Colonic mucosa (tissue), 4 donors: ENCODE results near the gene PPL. TPM values are rescaled to one million over a fixed set of nuclear protein-coding genes. Genes with fewer than 3 reads are reported as not detected.

Source experiments
- DNase-seq: peaks from one replicate; pipeline ENCODE4 v3.0.0-alpha.2; 2020
- H3K27ac ChIP-seq: fragments of 200-600 bp; one replicate; pipeline ENCODE4 v1.8.0; 2021
- H3K27me3 ChIP-seq: fragments of 200-600 bp; one replicate; pipeline ENCODE4 v1.8.0; 2021
- H3K36me3 ChIP-seq: fragments of 200-600 bp; one replicate; pipeline ENCODE4 v1.8.0; 2021
- H3K4me1 ChIP-seq: fragments of 200-600 bp; one replicate; pipeline ENCODE4 v1.8.0; 2021; ENCODE audit warnings: mild to moderate bottlenecking
- H3K4me3 ChIP-seq: fragments of 200-600 bp; one replicate; pipeline ENCODE4 v1.8.0; 2021
- H3K9ac ChIP-seq, 2 donors: one replicate each; pipeline ENCODE4 v1.7.0; 2013; ENCODE audit warnings: control low read depth in 2 of 2, low read depth in 2 of 2, low read length in 2 of 2
- H3K9me3 ChIP-seq: fragments of 200-600 bp; one replicate; pipeline ENCODE4 v1.8.0; 2021
- intact Hi-C: fragments of 100-400 bp; cut with DNase I; formaldehyde crosslinking; loops from one replicate; pipeline ENCODE4 v1.14.1; 2022
- total RNA-seq, 2 donors: library from RNA; stranded (reverse); fragmentation: NEBNext Ultra II Directional in 1 of 2; extraction: Animal tissue kit (Norgen Biotek cat#: 25700) in 1 of 2; gene quantifications; one replicate each; pipeline ENCODE4 v1.2.1, GENCODE V29; 2021
- TF ChIP-seq, protein P1 (sequence below): fragments of 200-600 bp; IDR thresholded peaks from one replicate; pipeline ENCODE4 v1.8.0; 2022; ENCODE audit warnings: antibody characterized with exemption, mild to moderate bottlenecking
- donor health status: healthy.
- donor health status: DM: no; HTN: no; CAD: no.
- donor health status: DM: no; HTN: no; CAD: no.

PPL gene
- total RNA-seq, 2 donors from 2014 or later, result 11.5 to 14.1 TPM

DNA sequence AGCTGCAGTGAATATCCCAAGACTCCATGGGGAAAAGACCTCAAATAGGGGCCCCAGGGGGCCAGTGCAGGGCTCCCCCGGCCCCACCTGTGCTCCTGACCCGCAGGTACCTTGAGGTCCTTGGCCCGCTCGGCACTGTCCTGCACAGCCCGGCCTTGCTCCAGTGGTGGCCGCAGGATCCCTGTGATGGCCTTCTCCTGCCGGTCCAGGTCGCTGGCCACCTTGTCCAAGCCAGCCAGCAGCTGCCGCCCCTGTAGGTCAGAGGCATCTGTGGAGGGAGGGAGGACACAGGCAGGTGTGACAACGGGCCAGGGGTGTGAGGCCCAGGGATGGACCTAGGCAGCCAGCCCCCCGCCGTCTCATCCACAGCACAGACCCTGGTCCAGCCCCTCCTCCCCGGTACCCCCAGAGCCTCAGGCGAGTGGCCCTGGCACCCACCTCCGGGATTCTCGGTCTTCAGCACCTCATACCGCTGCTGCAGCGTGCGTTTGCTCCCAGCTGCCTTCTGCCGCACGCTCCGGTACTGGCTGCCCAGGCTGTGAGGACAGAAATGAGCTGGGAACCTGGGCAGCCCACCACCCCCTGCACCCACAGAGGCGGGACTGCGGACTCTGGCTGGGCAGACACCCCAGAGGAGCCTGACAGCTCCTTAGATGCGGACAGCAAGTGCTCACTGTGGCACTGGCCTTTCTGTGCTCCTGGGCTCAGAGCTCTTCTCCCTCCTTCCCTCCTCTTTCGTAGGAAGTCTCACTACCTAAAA is 43.7 kb downstream of the PPL start:
- no peaks in the 10 kb centered on the region for H3K36me3 ChIP-seq

DNA sequence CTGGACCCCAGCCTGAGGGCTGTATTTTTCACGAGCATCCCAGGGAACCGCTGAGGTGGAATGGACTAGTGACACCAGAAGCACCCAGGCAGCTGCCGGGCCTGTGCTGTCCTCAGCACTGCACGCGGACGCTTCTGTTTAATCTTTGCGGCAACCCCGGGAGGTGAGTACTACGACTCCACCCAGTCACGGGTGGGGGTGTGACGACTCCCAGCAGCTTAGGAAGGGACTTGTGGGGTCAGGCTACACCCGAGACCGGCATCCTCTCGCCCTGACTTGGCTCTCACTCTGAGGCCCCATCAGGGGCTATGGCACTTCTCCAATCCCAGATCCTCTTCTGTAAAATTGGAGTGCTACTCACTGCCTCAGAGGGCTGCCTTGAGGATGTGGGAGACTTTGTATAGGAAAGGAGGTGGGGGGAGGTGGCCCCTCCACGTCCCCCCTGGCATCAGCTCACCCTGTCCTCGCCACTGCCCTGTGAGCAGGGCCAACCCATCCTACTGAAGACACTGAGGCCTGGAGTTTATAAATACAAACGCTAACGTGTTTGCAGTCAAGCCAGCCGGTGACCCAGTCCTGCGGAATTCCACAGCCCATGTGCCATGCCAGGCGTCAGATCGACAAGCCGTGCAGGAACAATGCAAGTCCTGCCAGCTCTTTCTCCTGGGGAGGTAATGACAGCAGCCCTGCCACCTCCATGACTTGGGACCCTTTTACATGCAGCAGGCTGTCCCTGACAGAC is 44.4 kb downstream of the PPL start:
- intact Hi-C loops, result no loop called here
- no peaks in the 10 kb centered on the region for H3K4me1 ChIP-seq
- H3K4me3 ChIP-seq, result no peak overlapping the region
- H3K27ac ChIP-seq, result no peak overlapping the region
- H3K9me3 ChIP-seq, result no peaks in the 10 kb centered on the region
- DNase-seq, result no peak
- H3K36me3 ChIP-seq, result no peaks in the 10 kb centered on the region
- no peak overlapping the region for H3K9ac ChIP-seq
- TF ChIP-seq, protein P1, sequence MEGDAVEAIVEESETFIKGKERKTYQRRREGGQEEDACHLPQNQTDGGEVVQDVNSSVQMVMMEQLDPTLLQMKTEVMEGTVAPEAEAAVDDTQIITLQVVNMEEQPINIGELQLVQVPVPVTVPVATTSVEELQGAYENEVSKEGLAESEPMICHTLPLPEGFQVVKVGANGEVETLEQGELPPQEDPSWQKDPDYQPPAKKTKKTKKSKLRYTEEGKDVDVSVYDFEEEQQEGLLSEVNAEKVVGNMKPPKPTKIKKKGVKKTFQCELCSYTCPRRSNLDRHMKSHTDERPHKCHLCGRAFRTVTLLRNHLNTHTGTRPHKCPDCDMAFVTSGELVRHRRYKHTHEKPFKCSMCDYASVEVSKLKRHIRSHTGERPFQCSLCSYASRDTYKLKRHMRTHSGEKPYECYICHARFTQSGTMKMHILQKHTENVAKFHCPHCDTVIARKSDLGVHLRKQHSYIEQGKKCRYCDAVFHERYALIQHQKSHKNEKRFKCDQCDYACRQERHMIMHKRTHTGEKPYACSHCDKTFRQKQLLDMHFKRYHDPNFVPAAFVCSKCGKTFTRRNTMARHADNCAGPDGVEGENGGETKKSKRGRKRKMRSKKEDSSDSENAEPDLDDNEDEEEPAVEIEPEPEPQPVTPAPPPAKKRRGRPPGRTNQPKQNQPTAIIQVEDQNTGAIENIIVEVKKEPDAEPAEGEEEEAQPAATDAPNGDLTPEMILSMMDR, result no peak
- no peaks in the 10 kb centered on the region for H3K27me3 ChIP-seq

More for the DNA sequence above, 43.7 kb downstream of the PPL start:
- Histone ChIP-seq H3K9me3 (no peaks in the 10 kb centered on the region), H3K9ac (peak overlapping the region in 1 of 2 donors; percentile 4), H3K4me1 (no peaks in the 10 kb centered on the region), H3K27ac (no peak overlapping the region), H3K4me3 (no peak overlapping the region), H3K27me3 (no peaks in the 10 kb centered on the region)
- TF ChIP-seq, protein P1, result no peak
- DNase-seq, result no peak
- intact Hi-C loops, result no loop called here

DNA sequence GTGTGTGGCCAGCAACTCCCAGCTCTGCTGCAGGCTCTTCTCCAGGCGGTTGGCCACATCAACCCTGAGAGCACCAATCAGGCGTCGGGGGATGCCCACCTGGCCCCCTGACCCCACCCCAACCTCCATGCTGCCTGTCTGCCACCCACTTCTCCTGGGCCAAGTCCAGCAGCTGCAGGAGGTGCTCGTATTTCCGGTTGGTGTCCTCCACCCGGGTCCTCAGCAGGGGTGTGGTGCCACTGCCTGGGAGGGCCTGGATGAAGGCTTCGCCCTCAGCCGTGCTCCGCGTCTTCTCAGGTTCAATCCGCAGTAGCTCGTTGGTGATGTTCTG is 45.1 kb downstream of the PPL start:
- H3K4me1 ChIP-seq, result no peaks in the 10 kb centered on the region
- H3K27me3 ChIP-seq, result no peaks in the 10 kb centered on the region
- no peak overlapping the region for H3K27ac ChIP-seq
- no peak for DNase-seq
- TF ChIP-seq, protein P1, result no peak
- H3K9ac ChIP-seq, result no peak overlapping the region
- H3K36me3 ChIP-seq, result no peaks in the 10 kb centered on the region
- H3K9me3 ChIP-seq, result no peaks in the 10 kb centered on the region
- no peak overlapping the region for H3K4me3 ChIP-seq
- intact Hi-C loops, result no loop called here

DNA sequence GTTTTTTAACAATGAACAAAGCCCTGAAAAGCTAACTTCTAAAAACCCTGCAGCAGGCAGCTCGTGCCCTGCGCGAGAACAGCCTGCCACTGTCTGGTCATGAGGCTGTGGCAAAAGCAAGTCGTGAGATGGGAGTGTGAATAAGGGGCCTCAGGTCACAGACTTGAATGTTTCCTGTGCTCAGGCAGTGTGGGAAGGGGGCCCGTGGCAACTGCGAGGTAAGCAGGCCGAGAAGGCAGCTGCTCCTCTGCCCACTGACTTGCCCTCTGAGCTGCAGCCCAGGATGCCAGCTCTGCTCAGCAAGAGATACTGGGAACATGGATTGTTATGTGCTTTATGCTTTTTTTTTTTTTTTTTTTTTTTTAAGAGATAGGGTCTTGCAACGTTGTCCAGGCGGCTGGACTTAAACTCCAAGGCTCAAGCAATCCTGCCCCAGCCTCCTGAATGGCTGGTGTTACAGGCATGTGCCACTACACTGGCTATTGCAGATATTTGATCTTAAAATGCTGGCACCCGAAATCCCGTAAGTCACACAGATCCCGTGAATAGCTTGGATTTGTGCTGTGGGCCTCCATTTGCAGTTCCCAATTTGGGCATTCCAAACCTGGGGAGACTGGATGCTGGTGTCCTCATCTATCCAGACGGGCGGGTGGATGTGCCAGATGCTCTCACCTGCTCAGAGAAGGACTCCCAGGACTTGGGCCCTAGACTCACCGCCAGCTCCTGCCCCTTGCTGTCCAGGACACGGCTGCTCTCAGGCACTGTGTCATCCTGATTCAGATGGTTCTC is 45.7 kb downstream of the PPL start:
- DNase-seq, result no peak
- Histone ChIP-seq H3K36me3 (no peaks in the 10 kb centered on the region), H3K9ac (no peak overlapping the region)

DNA sequence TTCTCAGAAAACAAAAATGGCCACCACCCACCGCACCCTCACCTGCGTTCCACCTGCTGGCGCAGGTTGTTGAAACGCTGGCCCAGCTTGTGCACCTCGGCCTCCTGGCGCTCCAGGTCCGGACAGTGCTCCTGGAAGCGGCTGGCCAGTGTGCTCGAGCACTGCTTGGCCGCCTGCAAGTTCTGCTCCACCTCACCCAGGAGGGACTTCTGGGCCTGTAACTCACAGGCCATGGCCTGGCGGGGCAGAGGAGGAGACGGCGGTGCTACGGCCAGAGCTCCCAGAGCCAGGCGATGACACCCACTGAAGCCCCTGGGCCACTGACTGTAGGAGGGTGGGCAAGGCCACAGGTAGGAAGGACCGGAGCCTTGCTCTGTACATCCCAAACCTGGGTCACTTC is 46.3 kb downstream of the PPL start:
- no peaks in the 10 kb centered on the region for H3K9me3 ChIP-seq
- H3K4me1 ChIP-seq, result no peaks in the 10 kb centered on the region
- DNase-seq, result no peak
- H3K4me3 ChIP-seq, result no peak overlapping the region
- no peak overlapping the region for H3K9ac ChIP-seq
- TF ChIP-seq, protein P1, result no peak
- H3K27ac ChIP-seq, result no peak overlapping the region
- intact Hi-C loops, result no loop called here
- H3K36me3 ChIP-seq, result peaks cover 4% of the 10 kb centered on the region
- no peaks in the 10 kb centered on the region for H3K27me3 ChIP-seq

More for the DNA sequence above, 45.7 kb downstream of the PPL start:
- TF ChIP-seq, protein P1, result no peak
- no peaks in the 10 kb centered on the region for H3K9me3 ChIP-seq
- no peak overlapping the region for H3K4me3 ChIP-seq
- no peaks in the 10 kb centered on the region for H3K4me1 ChIP-seq
- no peak overlapping the region for H3K27ac ChIP-seq
- H3K27me3 ChIP-seq, result no peaks in the 10 kb centered on the region
- intact Hi-C loops, result no loop called here
